Endodermal cell (in vitro differentiated cells): Measurements from ENCODE around the gene ALDH6A1. TPM values are rescaled to one million over a fixed set of nuclear protein-coding genes. Genes with fewer than 3 reads are reported as not detected.

Experiments
- DNase-seq: peaks from one replicate; pipeline ENCODE4 v3.0.0-alpha.2; 2017
- H3K27ac ChIP-seq: 2 replicates; pipeline ENCODE4 v1.5.1; 2013; ENCODE audit warnings: mild to moderate bottlenecking, low read depth, low read length, moderate library complexity
- H3K27me3 ChIP-seq: 2 replicates; pipeline ENCODE4 v1.6.1; 2013; ENCODE audit warnings: mild to moderate bottlenecking, low read length, moderate library complexity; ENCODE audit not compliant: insufficient read depth, control insufficient read depth, poor library complexity, severe bottlenecking
- H3K36me3 ChIP-seq: 2 replicates; pipeline ENCODE4 v1.7.0; 2013; ENCODE audit warnings: mild to moderate bottlenecking, low read length, moderate library complexity; ENCODE audit not compliant: control insufficient read depth, insufficient read depth
- H3K4me1 ChIP-seq: one replicate; pipeline ENCODE4 v1.7.0; 2013; ENCODE audit warnings: low read length; ENCODE audit not compliant: control insufficient read depth, insufficient read depth
- H3K4me3 ChIP-seq: 2 replicates; pipeline ENCODE4 v1.5.1; 2013; ENCODE audit warnings: mild to moderate bottlenecking, low read length, moderate library complexity
- H3K9ac ChIP-seq: 2 replicates; pipeline ENCODE4 v1.6.1; 2013; ENCODE audit warnings: mild to moderate bottlenecking, low read length, moderate library complexity; ENCODE audit not compliant: poor library complexity, severe bottlenecking; ENCODE audit errors: extremely low read depth
- H3K9me3 ChIP-seq: 2 replicates; pipeline ENCODE4 v1.6.1; 2013; ENCODE audit warnings: mild to moderate bottlenecking, low read length, moderate library complexity; ENCODE audit not compliant: control insufficient read depth
- H3K27ac Mint-ChIP-seq: 2 replicates; pipeline ENCODE4 v1.8.0; 2020; ENCODE audit warnings: mixed read lengths
- H3K27me3 Mint-ChIP-seq: 2 replicates; pipeline ENCODE4 v1.8.0; 2021; ENCODE audit warnings: mild to moderate bottlenecking, mixed read lengths; ENCODE audit not compliant: insufficient read depth
- H3K36me3 Mint-ChIP-seq: 2 replicates; pipeline ENCODE4 v1.8.0; 2020; ENCODE audit warnings: low read depth, mixed read lengths
- H3K4me1 Mint-ChIP-seq: 2 replicates; pipeline ENCODE4 v1.8.0; 2020; ENCODE audit warnings: mixed read lengths
- H3K4me3 Mint-ChIP-seq: 2 replicates; pipeline ENCODE4 v1.8.0; 2020; ENCODE audit warnings: mild to moderate bottlenecking, moderate library complexity, mixed read lengths
- H3K9me3 Mint-ChIP-seq: 2 replicates; pipeline ENCODE4 v1.8.0; 2020; ENCODE audit warnings: mild to moderate bottlenecking, mixed read lengths
- WGBS, 2 experiments: methylation state at CpG; one replicate each; pipeline versions ENCODE4 v1.1.5 to v1.1.7; 2013; ENCODE audit warnings: missing lambda C conversion rate in 2 of 2, mixed read lengths in 1 of 2; ENCODE audit not compliant: insufficient coverage in 1 of 2, insufficient read length in 1 of 2; 5-methylcytosine and 5-hydroxymethylcytosine counted together
- total RNA-seq, 2 donors: library from RNA; stranded (reverse); fragmentation: NEBNext Ultra II Directional in 1 of 2; extraction: Animal tissue kit (Norgen Biotek cat#: 25700) in 1 of 2; gene quantifications; 2 replicates in 1 of 2; 3 replicates in 1 of 2; pipeline ENCODE4 v1.2.1, GENCODE V29; 2021
- TF ChIP-seq, protein P1 (sequence below): fragments of 200-600 bp; sonication (generic); conservative IDR thresholded peaks from 2 replicates; pipeline ENCODE4 v1.5.0; 2021; ENCODE audit warnings: antibody characterized with exemption, mild to moderate bottlenecking

Gene ALDH6A1
- total RNA-seq, 2 donors from 2014 or later: 62.0 to 66.2 TPM

DNA sequence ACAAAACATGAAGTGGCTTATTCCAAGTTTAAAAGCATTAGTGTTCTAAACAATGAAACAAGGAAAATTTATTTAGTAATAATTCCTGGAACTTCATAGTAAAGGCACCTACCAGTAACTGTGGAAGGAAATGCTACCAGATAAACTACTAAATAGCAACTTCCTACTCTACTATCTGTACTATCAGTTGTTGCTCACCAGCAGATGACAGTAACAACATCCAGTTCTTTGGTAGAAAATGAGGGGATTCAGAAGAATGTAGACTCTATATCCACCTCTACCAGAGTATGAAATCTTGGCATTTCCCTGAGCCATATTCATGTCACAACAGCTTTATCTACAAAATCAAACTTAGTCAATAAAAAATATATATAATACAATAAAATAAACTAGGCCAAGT, 68.3 kb downstream of the ALDH6A1 start:
- peaks cover 9% of the 10 kb centered on the region for H3K36me3 Mint-ChIP-seq
- H3K4me1 ChIP-seq: no peaks in the 10 kb centered on the region
- no peak for DNase-seq
- no peaks in the 10 kb centered on the region for H3K9me3 Mint-ChIP-seq
- H3K27me3 Mint-ChIP-seq: no peaks in the 10 kb centered on the region
- H3K36me3 ChIP-seq: peaks cover 12% of the 10 kb centered on the region
- H3K27ac Mint-ChIP-seq: no peak overlapping the region
- no peak overlapping the region for H3K4me3 ChIP-seq
- no peaks in the 10 kb centered on the region for H3K9me3 ChIP-seq
- H3K4me3 Mint-ChIP-seq: no peak overlapping the region
- H3K4me1 Mint-ChIP-seq: peaks cover 3% of the 10 kb centered on the region
- no peak overlapping the region for H3K9ac ChIP-seq
- no peak overlapping the region for H3K27ac ChIP-seq
- TF ChIP-seq, protein P1, sequence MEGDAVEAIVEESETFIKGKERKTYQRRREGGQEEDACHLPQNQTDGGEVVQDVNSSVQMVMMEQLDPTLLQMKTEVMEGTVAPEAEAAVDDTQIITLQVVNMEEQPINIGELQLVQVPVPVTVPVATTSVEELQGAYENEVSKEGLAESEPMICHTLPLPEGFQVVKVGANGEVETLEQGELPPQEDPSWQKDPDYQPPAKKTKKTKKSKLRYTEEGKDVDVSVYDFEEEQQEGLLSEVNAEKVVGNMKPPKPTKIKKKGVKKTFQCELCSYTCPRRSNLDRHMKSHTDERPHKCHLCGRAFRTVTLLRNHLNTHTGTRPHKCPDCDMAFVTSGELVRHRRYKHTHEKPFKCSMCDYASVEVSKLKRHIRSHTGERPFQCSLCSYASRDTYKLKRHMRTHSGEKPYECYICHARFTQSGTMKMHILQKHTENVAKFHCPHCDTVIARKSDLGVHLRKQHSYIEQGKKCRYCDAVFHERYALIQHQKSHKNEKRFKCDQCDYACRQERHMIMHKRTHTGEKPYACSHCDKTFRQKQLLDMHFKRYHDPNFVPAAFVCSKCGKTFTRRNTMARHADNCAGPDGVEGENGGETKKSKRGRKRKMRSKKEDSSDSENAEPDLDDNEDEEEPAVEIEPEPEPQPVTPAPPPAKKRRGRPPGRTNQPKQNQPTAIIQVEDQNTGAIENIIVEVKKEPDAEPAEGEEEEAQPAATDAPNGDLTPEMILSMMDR: no peak
- no peaks in the 10 kb centered on the region for H3K27me3 ChIP-seq

DNA sequence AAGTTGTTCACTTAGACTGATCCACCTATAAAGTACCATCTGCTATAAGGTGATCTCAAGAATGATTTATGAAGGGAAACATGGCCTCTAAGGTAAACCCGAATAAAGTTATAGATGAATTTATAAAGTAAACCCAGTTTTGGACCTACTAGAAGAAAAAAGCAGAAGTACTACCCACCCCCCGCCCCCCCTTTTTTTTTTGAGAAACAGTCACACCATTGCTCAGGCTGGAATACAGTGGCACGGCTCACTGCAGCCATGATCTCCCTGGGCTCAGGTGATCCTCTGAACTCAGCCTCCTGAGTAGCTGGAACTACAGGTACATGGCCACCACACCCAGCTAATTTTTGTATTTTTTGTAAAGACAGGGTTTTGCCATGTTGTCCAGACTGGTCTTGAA, 69.1 kb downstream of the ALDH6A1 start:
- Mint-ChIP-seq H3K9me3 (no peaks in the 10 kb centered on the region), H3K4me3 (no peak overlapping the region), H3K36me3 (peaks cover 11% of the 10 kb centered on the region), H3K27ac (no peak overlapping the region), H3K4me1 (peaks cover 3% of the 10 kb centered on the region), H3K27me3 (no peaks in the 10 kb centered on the region)
- 98 to 100% methylated on average over 1 to 2 of the region's 3 CpGs for WGBS, 2 experiments
- no peaks in the 10 kb centered on the region for H3K9me3 ChIP-seq
- H3K27ac ChIP-seq: no peak overlapping the region
- H3K9ac ChIP-seq: no peak overlapping the region
- H3K4me1 ChIP-seq: no peaks in the 10 kb centered on the region
- H3K4me3 ChIP-seq: no peak overlapping the region
- TF ChIP-seq, protein P1: no peak
- no peak for DNase-seq
- peaks cover 16% of the 10 kb centered on the region for H3K36me3 ChIP-seq
- H3K27me3 ChIP-seq: no peaks in the 10 kb centered on the region

DNA sequence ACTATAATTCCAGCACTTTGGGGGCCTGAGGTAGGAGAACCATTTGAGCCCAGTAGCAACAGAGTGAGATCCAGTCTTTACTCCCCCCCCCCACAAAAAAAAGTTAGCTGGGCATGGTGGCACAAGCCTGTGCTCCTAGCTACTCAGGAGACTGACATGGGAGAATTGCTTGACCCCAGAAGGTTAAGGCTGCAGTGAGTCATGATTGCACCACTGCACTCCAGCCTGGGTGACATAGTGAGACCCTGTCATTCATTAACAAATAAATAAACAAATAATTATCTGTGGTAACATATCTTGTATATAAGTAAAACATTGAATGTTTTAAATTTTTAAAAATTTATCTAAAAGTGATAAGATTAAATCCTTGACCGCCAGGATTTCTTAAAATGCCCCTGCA, 70.0 kb downstream of the ALDH6A1 start:
- Mint-ChIP-seq H3K9me3 (no peaks in the 10 kb centered on the region), H3K27ac (no peak overlapping the region), H3K4me3 (no peak overlapping the region), H3K4me1 (peaks cover 3% of the 10 kb centered on the region), H3K36me3 (peaks cover 17% of the 10 kb centered on the region), H3K27me3 (no peaks in the 10 kb centered on the region)
- Histone ChIP-seq H3K9me3 (no peaks in the 10 kb centered on the region), H3K4me1 (no peaks in the 10 kb centered on the region), H3K27me3 (no peaks in the 10 kb centered on the region), H3K27ac (no peak overlapping the region), H3K36me3 (peaks cover 16% of the 10 kb centered on the region), H3K4me3 (no peak overlapping the region), H3K9ac (no peak overlapping the region)
- TF ChIP-seq, protein P1: no peak
- DNase-seq: no peak
- 100% methylated on average over 1 of the region's 1 CpG; no CpG with 5 or more reads in 1 of the 2 experiments for WGBS, 2 experiments
